NCI-H2081 treated with DMSO at 0.1 percent for 48 hours (cell line): ENCODE measurements around the gene FOXL2NB.

Experiments used
- DNase-seq: peaks from one replicate; lab custom pipeline; 2025; lab: John Stamatoyannopoulos, UW

FOXL2NB gene

GRCh38 chr3:138933068-138933668, 13.8 kb upstream of the FOXL2NB start:
- DNase-seq, result no peak

GRCh38 chr3:138933981-138934691, 12.9 kb upstream of the FOXL2NB start:
- no peak for DNase-seq

- DNase-seq, result no peak
Measured at GRCh38 chr3:138935505-138935862, 11.5 kb upstream of the FOXL2NB start.

GRCh38 chr3:138935863-138936740, 10.9 kb upstream of the FOXL2NB start:
- DNase-seq, result no peak

GRCh38 chr3:138936741-138937689, 10.0 kb upstream of the FOXL2NB start:
- DNase-seq, result no peak

- DNase-seq, result no peak
Measured at GRCh38 chr3:138937690-138938055, 9.3 kb upstream of the FOXL2NB start.

GRCh38 chr3:138938056-138938876, 8.8 kb upstream of the FOXL2NB start:
- no peak for DNase-seq

- no peak for DNase-seq
Measured at GRCh38 chr3:138938877-138939560, 8.0 kb upstream of the FOXL2NB start.

- no peak for DNase-seq
Measured at GRCh38 chr3:138939561-138940241, 7.3 kb upstream of the FOXL2NB start.

GRCh38 chr3:138940446-138940845, 6.6 kb upstream of the FOXL2NB start:
- no peak for DNase-seq

GRCh38 chr3:138941259-138941885, 5.6 kb upstream of the FOXL2NB start:
- DNase-seq, result no peak

- no peak for DNase-seq
Measured at GRCh38 chr3:138942271-138942670, 4.7 kb upstream of the FOXL2NB start.

GRCh38 chr3:138942861-138943623, 4.0 kb upstream of the FOXL2NB start:
- DNase-seq, result no peak

GRCh38 chr3:138943724-138944653, 3.0 kb upstream of the FOXL2NB start:
- DNase-seq, result no peak

GRCh38 chr3:138944654-138944928, 2.4 kb upstream of the FOXL2NB start:
- no peak for DNase-seq

- DNase-seq, result no peak
Measured at GRCh38 chr3:138944929-138945708, 1.9 kb upstream of the FOXL2NB start.
